Measurements from ENCODE around the gene BIN1. TPM values are rescaled to one million over a fixed set of nuclear protein-coding genes. Genes with fewer than 3 reads are reported as not detected.

Gene BIN1
- total and polyA plus RNA-seq, 8 donors: 13.3 to 21.3 (median 16.2) TPM

DNA sequence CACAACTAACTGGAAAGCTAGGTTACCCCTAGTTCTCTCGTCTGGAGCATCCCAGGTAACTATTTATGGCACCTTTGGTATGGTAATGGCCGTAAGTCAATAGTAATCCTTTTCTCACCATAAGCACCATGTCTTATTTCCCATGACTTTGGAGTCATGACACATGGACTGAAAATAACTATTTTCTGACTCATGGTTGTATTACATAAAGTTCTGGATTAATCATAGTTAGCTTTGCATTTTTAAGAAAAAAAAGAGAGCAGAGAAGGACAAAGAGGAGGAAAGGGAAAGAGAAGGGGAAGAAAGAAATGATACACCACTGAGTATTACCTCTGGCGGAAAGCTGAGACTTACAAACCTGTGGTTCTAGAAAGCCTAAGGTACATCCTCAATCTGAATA is 99.3 kb downstream of the BIN1 start:
- no peaks in the 10 kb centered on the region for H3K27me3 ChIP-seq
- H3K9me3 ChIP-seq: no peaks in the 10 kb centered on the region
- DNase-seq (no peak), FAIRE-seq (no peak), ATAC-seq (no peak)
- intact Hi-C loops (cut with DNase I): no loop called here
- 74% methylated on average over 3 of the region's 3 CpGs for WGBS, 2 donors
- H3K27ac ChIP-seq: no peak overlapping the region
- H3K4me1 ChIP-seq: no peaks in the 10 kb centered on the region
- TF ChIP-seq, protein P1, sequence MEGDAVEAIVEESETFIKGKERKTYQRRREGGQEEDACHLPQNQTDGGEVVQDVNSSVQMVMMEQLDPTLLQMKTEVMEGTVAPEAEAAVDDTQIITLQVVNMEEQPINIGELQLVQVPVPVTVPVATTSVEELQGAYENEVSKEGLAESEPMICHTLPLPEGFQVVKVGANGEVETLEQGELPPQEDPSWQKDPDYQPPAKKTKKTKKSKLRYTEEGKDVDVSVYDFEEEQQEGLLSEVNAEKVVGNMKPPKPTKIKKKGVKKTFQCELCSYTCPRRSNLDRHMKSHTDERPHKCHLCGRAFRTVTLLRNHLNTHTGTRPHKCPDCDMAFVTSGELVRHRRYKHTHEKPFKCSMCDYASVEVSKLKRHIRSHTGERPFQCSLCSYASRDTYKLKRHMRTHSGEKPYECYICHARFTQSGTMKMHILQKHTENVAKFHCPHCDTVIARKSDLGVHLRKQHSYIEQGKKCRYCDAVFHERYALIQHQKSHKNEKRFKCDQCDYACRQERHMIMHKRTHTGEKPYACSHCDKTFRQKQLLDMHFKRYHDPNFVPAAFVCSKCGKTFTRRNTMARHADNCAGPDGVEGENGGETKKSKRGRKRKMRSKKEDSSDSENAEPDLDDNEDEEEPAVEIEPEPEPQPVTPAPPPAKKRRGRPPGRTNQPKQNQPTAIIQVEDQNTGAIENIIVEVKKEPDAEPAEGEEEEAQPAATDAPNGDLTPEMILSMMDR (IDR thresholded peaks at IDR 0.05): no peak
- H3K4me3 ChIP-seq: no peak overlapping the region
- no peaks in the 10 kb centered on the region for H3K36me3 ChIP-seq

DNA sequence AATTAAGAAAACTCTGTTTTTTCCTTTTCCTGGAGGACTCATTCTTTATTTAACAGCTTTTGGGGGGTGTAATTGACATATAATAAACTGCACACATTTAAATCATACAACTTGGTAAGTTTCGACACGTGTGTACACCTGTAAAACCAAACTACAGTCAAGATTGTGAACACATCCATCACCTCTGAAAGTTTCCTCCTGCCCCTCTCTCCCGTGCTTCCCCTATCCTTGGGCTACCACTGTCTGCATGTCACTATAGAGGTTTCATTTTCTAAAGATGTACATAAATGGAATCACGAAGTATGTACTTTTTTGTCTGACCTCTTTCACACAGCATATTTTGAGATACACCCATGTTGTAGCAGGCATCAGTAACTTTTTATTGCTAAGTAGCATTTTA is 100.0 kb downstream of the BIN1 start:
- intact Hi-C loops (cut with DNase I): no loop called here
- H3K4me3 ChIP-seq: no peak overlapping the region
- 63 to 76% methylated on average over 4 of the region's 4 CpGs for WGBS, 2 donors
- FAIRE-seq (no peak), DNase-seq (no peak), ATAC-seq (no peak)
- no peaks in the 10 kb centered on the region for H3K27me3 ChIP-seq
- no peaks in the 10 kb centered on the region for H3K36me3 ChIP-seq
- H3K9me3 ChIP-seq: no peaks in the 10 kb centered on the region
- TF ChIP-seq, protein P1 (IDR thresholded peaks at IDR 0.05): no peak
- H3K4me1 ChIP-seq: no peaks in the 10 kb centered on the region
- no peak overlapping the region for H3K27ac ChIP-seq

- 91% methylated on average over 6 of the region's 6 CpGs for WGBS, 2 donors
- H3K27me3 ChIP-seq: no peaks in the 10 kb centered on the region
- TF ChIP-seq, protein P1 (IDR thresholded peaks at IDR 0.05): no peak
- no peaks in the 10 kb centered on the region for H3K4me1 ChIP-seq
- no peak for ATAC-seq
- intact Hi-C loops (cut with DNase I): no loop called here
- H3K27ac ChIP-seq: no peak overlapping the region
- no peaks in the 10 kb centered on the region for H3K36me3 ChIP-seq
- no peaks in the 10 kb centered on the region for H3K9me3 ChIP-seq
- FAIRE-seq: no peak
- no peak overlapping the region for H3K4me3 ChIP-seq
- DNase-seq: no peak
Observed at GRCh38 chr2:127004893-127005600, 101.9 kb downstream of the BIN1 start.

DNA sequence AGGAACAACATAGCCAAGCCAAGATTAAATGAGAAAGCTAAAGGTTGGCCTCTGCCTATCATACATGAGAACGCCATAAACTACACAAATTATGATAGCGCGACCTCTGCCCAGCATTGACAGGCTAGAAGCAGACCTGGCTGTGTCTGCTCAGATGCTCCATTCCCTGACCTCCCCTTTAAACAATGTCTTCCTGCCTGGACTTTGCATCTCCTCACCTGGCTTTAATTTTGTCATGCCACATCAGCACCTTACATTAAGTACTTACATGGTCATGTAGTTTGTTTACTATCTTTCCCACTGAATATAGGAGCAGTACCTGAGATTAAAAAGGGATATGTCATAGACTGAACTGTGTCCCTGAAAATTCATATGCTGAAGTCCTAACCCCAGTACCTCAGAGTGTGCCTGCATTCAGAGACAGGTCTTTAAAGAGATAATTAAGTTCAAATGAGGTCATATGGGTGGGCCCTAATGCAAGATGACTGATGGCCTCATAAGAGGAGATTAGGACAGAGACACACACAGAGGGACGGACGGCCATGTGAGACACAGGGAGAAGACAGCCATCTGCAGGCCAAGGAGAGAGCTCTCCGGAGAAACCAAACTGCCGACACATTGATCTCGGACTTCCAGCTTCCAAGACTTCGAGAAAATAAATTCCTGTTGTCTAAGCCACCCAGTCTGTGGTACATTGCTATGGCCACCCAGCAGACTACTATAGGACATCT is 103.7 kb downstream of the BIN1 start:
- Histone ChIP-seq H3K27ac (no peak overlapping the region), H3K9me3 (no peaks in the 10 kb centered on the region), H3K4me3 (no peak overlapping the region), H3K36me3 (no peaks in the 10 kb centered on the region), H3K27me3 (no peaks in the 10 kb centered on the region), H3K4me1 (no peaks in the 10 kb centered on the region)
- WGBS, 2 donors: 74 to 76% methylated on average over 9 of the region's 9 CpGs
- TF ChIP-seq, protein P1 (IDR thresholded peaks at IDR 0.05): no peak
- intact Hi-C loops (cut with DNase I): no loop called here
- DNase-seq: no peak
- no peak for ATAC-seq
- no peak for FAIRE-seq

DNA sequence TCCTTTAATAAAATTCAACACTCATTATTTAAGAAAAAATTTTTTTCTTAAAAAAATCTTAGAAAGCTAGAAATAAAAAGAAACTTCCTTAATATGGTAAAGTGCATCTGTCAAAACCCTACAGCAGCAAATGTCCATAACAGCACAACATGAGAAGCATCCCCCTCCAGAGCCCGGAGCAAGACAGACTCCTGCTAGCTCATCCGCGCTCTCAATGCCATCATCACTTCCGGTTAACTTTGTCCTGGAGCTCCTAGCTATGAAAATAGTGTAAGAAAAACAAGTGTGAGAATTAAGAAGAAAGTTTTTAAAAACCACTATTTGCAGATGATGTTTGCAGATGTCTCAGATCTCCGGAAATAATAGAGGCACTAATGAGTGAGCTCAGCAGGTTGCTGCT is 105.2 kb downstream of the BIN1 start:
- H3K4me3 ChIP-seq: no peak overlapping the region
- intact Hi-C loops (cut with DNase I): no loop called here
- no peaks in the 10 kb centered on the region for H3K36me3 ChIP-seq
- no peak for FAIRE-seq
- TF ChIP-seq, protein P1 (IDR thresholded peaks at IDR 0.05): no peak
- H3K4me1 ChIP-seq: no peaks in the 10 kb centered on the region
- no peaks in the 10 kb centered on the region for H3K9me3 ChIP-seq
- ATAC-seq: no peak
- WGBS, 2 donors: 81 to 88% methylated on average over 5 of the region's 5 CpGs
- no peaks in the 10 kb centered on the region for H3K27me3 ChIP-seq
- no peak for DNase-seq
- H3K27ac ChIP-seq: no peak overlapping the region
